Activated T-cell treated with anti-CD3 and anti-CD28 coated beads, Interleukin-2, amount 50 U/mL, for 48 hours (primary cell): ENCODE results near the gene YTHDC1.
"Not testable (repeated sequence)": the region's sequence is repeated elsewhere in the genome, so short reads cannot be mapped to it uniquely, and the experiment has no call there.

Experiments used
- DNase-seq, 2 experiments: peaks; one replicate each; pipeline ENCODE4 v3.0.0-alpha.2; 2020

The YTHDC1 gene

DNA sequence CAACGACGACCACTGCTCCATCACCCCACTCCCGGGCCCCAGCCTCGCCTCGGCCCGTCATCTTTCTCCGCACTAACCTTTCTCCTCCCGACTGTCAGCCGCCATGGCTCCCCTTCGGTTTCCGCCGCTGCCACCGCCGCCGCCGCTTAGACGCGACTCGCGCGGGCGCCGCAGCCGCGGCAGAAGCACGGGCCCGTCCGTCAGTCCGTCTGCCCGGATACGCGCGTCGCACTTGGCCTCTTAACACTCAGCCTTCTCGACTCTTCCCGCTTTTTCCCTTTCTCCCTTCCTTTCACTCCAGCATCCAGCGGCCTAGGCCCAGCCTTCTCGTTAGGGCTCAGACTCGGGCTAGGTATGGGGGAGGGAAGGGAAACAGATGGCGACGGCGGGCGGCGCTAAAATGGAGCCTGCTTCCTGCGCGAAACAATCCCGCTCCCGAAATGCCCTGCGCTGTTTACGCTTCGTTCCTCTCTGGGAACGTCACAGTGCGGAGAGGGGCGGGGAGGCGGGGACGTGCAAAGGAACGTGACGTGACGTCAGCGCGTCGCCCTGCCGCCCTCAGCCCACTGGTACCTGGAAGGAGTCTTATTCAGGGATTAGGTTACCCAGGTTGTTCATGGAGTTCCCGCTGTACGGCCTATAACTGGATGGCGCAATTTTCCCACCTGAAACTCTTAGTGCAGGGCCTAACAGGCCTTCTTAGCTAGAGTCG, at the start of gene YTHDC1:
Gene YTHDC1, minus strand, starts transcription at position 442 of the 712 bp plus-strand sequence. Its CDS starts 337 bp downstream, at position 105.
- peak; percentile 95 for DNase-seq

GRCh38 chr4:68399306-68399705, 49.4 kb upstream of the YTHDC1 start:
- DNase-seq = no peak

DNA sequence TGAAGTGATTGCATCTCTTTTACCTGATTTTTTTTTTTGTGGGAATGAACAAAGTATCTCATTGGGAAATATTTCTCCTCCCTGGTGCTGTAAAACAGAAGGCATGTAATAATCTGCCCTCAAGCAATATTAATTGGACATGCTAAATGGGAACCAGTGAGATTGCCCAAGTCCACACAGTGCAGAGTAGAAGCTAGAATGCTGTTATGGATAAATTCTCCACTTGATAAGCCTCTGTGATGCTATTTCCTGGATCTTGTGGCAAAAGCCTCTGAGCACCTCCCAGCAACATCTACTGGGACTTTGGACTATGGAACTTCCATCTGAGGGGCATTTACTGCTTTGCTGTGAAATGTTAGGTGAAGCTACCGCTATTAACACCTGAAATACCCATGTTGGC, 46.9 kb upstream of the YTHDC1 start:
- DNase-seq = no peak

DNA sequence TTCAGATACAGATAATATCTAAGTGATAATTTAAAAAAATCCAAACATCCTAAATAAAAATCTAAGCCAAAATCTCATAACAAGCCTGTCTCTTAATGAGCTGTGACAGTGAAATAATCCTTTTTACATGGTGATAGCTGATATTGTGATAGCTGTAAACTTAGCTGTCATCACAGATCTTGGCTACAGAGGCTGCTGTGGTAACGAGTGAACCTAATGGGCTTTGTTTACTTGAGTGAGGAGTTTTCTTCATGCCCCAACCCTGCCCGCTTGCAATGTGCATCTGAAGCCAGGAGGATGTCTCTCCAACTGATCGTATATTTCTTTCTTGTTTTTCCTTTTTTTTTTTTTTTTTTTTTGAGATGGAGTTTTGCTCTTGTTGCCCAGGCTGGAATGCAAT, 41.5 kb upstream of the YTHDC1 start:
- DNase-seq = no peak

DNA sequence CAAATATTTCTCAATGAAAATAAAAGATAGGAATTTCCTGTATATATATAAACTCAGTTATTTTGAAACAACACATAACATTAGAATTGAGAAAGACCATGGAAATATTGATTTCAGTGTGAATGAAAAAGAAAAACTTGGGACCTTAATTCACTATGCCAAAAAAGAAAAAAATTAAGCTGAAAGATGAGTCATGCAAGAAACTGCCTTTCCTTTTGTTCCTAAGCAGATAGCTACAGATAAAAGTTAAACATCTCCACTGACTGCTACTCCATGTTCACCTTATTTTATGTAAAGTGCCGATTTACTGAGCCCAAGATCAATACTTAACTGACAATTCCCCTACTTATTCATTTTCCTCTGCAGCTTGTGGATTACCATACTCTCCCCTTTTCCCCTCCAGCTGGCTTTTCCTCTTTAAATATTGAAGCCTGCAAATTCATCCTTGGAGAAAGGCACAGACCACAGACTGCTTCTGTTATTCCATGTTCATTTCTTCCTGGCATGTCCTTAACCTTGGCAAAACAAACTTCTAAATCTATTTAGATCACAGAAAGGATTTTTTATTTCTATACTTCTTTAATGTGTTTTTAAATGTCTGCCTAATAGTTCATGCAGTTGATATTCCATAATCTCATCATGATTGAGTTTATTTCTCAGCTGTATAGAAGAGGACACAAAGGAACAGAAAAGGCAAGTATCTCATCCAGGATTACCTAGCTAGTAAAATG, 40.5 kb upstream of the YTHDC1 start:
- DNase-seq = no peak

DNA sequence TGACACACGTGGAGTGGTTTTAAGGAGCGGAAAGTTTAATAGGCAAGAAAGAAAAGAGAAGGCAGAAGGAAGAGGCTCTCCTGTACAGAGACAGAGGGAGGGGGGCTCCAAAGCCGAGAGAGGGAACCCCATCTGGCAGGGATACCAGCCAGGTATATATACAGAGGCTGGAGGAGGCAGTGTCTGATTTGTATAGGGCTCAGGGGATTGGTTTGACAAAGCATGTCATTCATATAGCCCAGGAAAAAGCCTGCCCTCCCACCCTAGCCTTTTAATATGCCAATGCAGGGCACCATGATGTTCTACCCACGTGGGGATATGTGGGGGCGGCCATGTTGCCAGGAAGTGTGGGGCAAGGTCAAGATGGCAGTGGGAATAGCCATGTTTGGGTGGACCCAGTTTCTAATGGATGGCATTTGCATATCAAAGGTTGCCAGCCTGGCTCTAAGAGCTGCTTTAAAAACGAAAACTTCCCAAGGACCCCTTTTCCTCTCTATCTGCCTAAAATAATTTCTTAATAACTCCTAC, 39.6 kb upstream of the YTHDC1 start:
- DNase-seq = not testable (repeated sequence)

DNA sequence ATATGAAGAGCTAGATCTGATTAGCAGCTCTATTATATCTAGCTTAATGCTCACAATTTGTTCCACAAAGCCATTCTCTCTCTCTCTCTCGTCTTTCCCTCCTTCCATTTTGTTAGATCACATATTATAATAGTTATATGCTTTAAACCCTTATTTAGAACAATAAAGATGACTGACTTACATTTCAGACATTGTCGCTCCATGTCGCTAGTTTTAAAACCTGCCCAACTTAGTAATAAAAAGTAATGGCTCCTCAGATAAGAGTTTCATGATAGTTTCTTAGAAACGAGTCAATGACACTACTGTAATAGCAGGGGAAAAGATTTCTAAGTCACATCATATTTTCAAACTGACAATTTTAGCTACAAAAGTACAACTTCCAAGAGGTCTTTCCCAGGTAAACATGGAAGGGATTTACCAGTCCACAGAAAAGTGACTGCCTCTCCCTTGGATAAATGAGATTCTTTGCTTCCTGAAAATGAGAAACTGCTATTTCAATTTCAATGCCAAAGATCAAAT, 38.5 kb upstream of the YTHDC1 start:
- DNase-seq = no peak

DNA sequence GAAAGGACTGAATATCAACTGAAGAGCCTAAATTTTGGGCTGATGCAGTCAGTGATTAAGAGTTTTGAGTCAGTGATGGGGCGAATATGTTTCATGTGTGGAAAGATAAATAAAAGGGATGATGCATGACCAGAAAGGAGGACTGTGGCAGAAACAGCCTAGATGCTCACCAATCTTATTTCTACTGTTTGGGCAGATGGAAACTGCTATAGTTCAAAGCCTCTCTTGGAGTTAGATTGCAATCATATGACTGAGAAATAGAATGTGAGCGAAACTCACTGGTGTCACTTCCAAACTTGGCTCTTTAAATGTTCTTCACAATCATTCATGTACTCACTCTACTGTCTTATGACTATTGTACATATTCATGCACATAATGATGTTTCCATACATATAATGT, 35.4 kb upstream of the YTHDC1 start:
- DNase-seq = no peak

GRCh38 chr4:68383115-68383514, 33.2 kb upstream of the YTHDC1 start:
- no peak for DNase-seq

DNA sequence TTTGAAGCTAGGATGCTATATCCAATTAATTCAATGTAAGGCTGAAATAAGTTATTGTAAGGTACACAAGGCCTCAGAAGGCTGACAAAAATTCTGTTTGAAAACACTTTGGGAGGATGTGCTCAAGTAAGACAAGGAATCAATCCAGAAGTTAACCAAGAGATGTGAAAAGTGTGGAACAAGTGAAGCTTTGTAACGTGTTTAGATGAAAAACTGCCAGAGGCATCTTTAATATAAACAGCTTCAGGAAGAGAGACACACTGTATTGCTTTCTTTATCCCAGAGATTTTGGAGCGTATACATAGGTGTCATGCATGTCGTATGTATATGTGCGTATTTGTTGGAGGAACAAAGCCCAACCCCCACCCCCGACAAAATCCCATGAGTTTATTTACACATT, 28.3 kb upstream of the YTHDC1 start:
- DNase-seq = no peak

DNA sequence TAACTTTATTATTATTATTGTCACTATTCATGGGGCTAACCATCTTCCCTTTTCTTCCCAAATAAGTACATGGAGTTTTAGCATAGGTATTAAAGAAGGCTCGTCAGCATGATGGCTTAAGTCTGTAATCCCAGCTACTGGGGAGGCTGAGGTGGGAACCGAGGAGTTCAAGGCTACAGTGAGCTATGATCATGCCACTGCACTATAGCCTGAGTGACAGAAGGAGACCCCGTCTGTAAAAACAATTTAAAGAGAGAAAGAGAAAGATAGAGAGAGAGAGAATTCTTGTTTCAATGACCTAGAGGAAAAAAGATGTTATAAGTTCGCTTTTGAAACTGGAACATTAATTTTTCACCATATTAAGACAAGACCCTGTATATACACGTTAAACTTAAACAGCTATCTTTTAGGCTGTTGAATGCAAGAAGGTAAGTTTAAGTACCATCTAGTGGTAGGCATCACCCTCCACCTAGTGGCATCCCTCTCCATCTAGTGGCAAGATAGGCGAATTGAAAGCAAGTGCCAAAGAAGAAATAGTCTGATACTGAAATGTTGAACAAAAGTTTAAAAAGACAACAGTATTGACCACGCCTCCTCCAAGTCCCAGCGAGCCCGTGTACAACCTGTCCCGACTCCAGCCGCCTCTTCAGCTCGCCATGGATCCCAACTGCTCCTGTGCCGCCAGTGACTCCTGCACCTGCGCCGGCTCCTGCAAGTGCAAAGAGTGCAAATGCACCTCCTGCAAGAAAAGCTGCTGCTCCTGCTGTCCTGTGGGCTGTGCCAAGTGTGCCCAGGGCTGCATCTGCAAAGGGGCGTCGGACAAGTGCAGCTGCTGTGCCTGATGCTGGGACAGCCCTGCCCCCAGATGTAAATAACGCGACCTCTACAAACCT, 26.0 kb upstream of the YTHDC1 start:
- DNase-seq = peak; percentile 30 to 47

GRCh38 chr4:68373513-68373912, 23.6 kb upstream of the YTHDC1 start:
- DNase-seq = peak; percentile 62 to 70

GRCh38 chr4:68372588-68372987, 22.7 kb upstream of the YTHDC1 start:
- DNase-seq = no peak

GRCh38 chr4:68369142-68369805, 19.4 kb upstream of the YTHDC1 start:
- no peak for DNase-seq

DNA sequence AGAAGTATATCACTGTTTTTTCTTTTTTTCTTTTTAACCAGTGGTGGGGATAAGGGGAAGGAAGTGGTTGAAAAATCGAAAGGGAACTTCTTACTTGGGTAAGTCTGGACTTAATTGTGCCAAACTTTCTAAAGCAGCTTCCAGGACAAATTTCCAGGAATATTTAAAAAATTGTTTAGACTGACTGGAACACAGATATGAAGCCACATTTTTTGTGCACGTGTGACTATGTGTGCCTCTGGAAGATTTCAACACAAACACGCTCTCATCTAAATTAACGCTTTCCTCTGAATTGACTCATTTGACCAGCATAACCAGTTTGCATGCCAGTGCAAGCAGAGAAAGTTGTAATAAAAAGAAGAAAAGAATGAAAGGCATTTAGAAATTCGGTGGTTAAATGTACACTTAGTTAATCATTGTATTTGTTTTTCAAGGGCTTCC, 18.8 kb upstream of the YTHDC1 start:
- DNase-seq = no peak

GRCh38 chr4:68367835-68368234, 17.9 kb upstream of the YTHDC1 start:
- DNase-seq = no peak

DNA sequence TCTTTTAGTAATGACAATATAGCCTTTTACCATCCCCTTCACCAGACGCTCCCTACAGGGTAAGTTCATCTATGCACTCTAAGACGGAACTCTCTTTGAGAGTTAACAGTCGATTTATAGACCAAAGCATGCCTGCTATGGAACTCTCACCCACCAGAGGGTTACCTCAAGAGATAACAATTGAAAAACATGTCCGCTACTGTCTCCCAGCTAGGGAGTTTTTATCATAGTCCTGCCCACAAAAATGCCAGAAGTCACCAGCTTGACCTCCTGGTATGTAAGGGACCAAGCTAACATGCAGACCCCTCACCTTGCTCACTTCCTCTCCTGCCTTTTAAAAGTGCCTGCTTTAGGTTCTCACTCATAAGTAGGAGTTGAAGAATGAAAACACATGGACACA, 16.7 kb upstream of the YTHDC1 start:
- DNase-seq = no peak

DNA sequence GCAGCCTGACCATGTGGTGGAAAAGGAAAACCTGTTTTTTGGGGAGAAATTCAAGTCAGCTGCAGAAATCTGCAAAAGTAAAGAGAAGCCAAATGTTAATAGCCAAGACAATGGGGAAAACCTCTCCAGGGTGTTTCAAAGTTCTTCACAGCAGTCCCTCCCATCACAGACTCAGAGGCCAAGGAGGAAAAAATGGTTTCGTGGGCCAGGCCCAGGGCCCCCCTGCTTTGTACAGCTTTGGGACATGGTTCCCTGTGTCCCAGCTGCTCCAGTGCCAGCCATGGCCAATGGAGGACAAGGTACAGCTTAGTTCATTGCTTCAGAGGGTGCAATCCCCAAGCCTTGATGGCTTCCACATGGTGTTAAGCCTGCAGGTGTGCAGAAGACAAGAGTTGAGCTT, 15.2 kb upstream of the YTHDC1 start:
- no peak for DNase-seq

DNA sequence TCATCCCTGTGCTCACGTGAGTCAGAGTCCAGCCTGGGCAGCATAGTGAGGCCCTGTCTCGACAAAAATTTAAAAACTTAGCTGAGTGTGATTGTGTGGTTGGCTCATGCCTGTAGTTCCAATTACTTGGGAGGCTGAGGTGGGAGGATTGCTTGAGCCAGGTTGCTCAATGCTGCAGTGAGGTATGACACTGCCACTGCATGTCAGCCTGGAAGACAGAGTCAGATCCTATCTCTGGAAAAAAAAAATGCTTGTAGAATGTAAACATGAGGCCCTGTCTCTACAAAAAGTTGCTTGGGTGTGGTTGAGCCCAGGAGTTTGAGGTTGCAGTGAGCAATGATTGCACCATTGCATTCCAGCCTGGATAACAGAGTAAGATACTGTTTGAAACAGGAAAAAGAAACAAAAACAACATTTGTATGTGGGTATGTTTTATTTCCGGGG, 11.3 kb upstream of the YTHDC1 start:
- no peak for DNase-seq

GRCh38 chr4:68360231-68360968, 10.5 kb upstream of the YTHDC1 start:
- DNase-seq = no peak

DNA sequence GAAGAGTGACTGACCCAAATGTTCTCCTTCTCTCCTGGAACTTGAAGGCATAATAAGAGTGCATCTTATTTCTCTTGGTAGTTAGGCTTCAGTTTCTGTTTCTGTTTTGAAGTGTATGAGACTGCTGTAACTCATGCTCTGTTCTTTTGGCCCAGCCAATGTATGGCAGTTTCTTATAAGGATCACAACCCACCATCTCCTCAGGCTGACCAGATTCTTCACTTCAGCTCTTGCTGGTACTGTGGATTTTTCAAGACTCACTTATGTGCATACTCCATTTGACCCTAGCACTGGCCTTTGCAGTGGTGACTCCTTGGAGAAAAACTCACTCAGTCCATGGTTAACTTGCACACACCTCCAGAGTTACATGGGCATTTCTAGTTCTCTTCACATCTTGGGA, 9.6 kb upstream of the YTHDC1 start:
- DNase-seq = no peak

DNA sequence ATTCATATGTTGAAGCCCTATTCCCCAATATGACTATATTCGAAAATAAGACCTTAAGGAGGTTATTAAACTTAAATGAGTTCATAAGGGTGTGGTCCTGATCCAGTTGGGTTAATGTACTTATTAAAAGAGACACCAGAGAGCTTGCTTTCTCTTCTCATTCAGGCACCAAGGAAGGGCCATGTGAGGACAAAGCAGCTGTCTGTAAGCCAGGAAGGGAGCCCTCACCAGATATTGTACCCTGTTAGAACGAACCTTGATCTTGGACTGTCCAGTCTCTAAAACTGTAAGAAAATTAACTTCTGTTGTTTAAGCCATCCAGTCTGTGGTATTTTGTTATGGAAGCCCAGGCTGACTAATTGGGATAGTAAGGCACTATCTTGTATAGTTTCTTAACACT, 9.1 kb upstream of the YTHDC1 start:
- no peak for DNase-seq
